ENCODE measurements around the gene TTF2. TPM values are rescaled to one million over a fixed set of nuclear protein-coding genes. Genes with fewer than 3 reads are reported as not detected.

Gene TTF2
- total and polyA plus RNA-seq, 2 donors = 5.1 to 12.2 TPM

DNA sequence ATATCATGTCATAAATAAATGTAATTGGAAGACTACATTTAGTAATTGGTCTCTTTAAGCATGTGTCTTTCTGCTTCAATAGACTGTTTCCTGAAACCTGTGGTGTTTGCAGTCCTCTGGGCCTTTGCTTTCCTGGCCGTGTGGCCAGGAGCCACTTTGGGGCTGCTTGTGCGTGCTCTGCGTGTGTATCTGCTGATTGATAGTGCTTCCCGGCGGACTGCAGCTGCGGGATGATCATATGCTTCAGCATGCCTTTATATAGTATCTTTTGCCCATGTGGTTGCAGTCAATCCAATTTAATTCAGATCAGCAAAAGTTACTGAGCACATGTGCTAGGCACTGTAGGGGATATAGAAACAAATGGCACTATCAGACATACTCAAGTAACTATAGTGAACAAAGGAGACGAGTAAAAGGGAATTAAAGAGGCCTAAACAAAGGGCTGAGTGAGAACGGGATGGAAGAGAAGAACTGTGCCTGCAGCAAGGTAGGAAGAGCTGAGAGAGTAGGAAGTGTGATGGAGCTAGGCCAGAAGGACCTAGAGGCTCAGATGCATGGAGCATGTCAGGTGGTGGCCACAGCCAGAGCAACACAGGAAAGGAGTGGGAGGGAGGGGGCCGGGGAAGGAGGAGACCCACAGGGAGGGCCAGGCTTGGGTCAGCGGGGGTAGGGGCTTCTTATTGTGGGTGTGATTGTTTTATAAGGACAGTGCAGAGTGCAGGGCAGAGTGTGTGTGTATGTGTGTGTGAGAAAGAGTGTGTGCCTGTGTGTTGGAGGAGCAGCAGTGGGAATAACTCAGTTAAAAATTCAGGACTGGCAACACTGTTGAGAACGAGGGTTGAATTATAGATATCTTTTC lies 27.2 kb upstream of the TTF2 start:
- H3K36me3 ChIP-seq (ENCODE audit: insufficient read depth) = no peaks in the 10 kb centered on the region
- 76% methylated on average over 11 of the region's 11 CpGs for WGBS
- no peaks in the 10 kb centered on the region for H3K4me1 ChIP-seq (ENCODE audit: insufficient read depth)
- H3K27ac ChIP-seq (ENCODE audit: low read depth) = no peak overlapping the region
- H3K4me3 ChIP-seq (ENCODE audit: low read depth, low read length) = no peak overlapping the region
- no peak for DNase-seq (ENCODE audit: extremely low spot score)

DNA sequence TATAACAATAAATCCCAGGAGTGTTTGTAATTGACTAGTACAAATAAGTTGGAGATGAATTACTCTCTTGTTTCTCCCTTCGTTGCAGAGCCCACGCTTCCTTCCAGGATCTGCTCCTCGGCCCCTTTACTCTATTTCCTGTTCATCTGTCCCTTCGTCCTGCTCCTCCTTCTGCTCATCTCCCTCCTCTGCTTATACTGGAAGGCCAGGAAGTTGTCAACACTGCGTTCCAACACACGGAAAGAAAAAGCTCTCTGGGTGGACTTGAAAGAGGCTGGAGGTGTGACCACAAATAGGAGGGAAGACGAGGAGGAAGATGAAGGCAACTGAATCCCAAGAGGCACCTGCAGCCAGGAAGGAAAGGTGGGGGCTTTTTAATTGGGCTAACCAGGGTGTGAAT lies 26.4 kb upstream of the TTF2 start:
- no peak for DNase-seq (ENCODE audit: extremely low spot score)
- Histone ChIP-seq H3K27ac (ENCODE audit: low read depth) (no peak overlapping the region), H3K4me1 (ENCODE audit: insufficient read depth) (no peaks in the 10 kb centered on the region), H3K36me3 (ENCODE audit: insufficient read depth) (no peaks in the 10 kb centered on the region), H3K4me3 (ENCODE audit: low read depth, low read length) (no peak overlapping the region)
- 75% methylated on average over 7 of the region's 7 CpGs for WGBS

DNA sequence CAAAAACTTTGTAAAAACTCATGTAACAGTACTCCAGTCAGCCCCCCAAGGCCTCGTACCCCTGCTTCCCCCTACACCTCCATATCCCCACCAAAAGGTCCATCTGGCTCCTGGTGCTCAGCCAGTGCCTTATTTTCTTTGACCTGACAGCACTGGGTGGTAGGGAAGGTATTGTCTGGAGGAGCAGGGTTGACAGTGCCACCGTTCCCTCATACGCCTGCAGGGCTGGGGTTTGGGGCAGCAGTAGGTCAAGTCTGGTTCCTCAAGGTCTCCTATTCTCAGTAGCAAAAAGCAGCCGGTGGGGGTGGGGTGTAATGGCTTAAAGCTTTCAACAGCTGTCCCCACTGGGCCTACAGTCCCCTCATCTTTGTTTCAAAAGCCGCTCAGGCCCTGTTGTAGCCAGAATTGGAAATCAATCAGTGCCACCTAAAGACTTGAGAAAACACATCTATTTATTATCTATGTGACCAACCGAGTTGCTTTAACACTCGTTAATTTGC lies 25.3 kb upstream of the TTF2 start:
- 89% methylated on average over 7 of the region's 7 CpGs for WGBS
- Histone ChIP-seq H3K36me3 (ENCODE audit: insufficient read depth) (no peaks in the 10 kb centered on the region), H3K27ac (ENCODE audit: low read depth) (no peak overlapping the region), H3K4me1 (ENCODE audit: insufficient read depth) (no peaks in the 10 kb centered on the region), H3K4me3 (ENCODE audit: low read depth, low read length) (no peak overlapping the region)
- DNase-seq (ENCODE audit: extremely low spot score) = no peak

DNA sequence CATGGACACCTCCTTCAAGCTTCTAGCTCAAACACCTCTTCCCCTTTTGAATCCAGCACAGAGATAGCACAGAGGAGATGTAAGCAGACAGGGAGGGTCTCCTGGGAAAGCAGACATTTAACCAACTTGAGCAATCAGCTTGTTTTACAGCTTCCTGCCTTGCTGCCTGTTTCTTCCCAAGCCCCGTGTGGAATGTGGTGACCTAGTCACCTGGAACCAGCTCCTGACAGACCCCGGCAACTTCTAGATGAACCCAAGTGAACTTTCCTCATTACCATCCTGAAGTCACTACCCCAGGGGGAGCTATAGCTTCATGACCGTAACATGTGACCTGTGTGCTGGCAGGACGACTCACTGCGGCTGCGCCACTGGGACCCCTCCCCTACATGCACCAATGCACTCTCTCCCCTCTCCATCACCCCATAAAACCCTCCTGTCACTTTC lies 24.1 kb upstream of the TTF2 start:
- H3K4me3 ChIP-seq (ENCODE audit: low read depth, low read length) = no peak overlapping the region
- no peak overlapping the region for H3K27ac ChIP-seq (ENCODE audit: low read depth)
- H3K4me1 ChIP-seq (ENCODE audit: insufficient read depth) = no peaks in the 10 kb centered on the region
- H3K36me3 ChIP-seq (ENCODE audit: insufficient read depth) = no peaks in the 10 kb centered on the region
- WGBS = 57% methylated on average over 6 of the region's 6 CpGs
- DNase-seq (ENCODE audit: extremely low spot score) = no peak

DNA sequence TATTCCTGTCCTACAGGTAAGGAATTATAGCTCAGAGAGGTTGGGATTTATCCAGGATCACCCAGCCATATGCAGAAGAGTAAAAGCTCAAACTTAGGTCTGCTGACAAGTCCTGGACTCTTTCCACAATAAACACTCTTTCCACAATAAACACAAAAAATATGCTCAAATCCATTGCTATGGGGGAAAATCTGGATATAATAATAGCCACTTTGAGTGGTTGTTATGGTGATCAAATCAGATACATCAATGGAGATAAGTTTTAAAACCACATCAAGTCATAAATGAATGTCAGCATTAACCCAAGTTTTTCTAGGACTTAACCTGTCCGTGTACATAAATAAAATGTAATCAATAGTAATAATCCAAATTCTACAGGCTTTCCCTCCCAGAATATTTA lies 22.3 kb upstream of the TTF2 start:
- no peak for DNase-seq (ENCODE audit: extremely low spot score)
- no peak overlapping the region for H3K4me3 ChIP-seq (ENCODE audit: low read depth, low read length)
- no peak overlapping the region for H3K27ac ChIP-seq (ENCODE audit: low read depth)
- no peaks in the 10 kb centered on the region for H3K36me3 ChIP-seq (ENCODE audit: insufficient read depth)
- H3K4me1 ChIP-seq (ENCODE audit: insufficient read depth) = no peaks in the 10 kb centered on the region
- 49% methylated on average over 1 of the region's 1 CpG for WGBS

DNA sequence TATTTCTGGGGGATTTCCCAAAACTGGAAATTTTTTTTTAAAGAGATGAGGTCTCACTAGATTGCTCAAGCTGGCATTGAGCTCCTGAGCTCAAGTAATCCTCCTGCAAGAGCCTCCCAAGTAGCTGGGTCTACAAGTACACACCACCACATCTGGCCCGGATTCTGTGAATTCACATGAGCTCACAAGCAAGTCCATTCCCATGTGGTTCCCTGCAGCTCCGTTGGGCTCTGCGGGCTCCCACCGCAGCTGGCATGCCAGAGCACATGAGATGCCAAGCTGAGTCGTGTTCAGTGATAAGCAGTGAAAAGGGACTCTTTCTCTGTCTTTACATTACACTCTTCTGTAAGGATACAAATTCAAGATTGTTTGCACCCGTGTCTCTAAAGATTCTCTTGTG lies 21.9 kb upstream of the TTF2 start:
- DNase-seq (ENCODE audit: extremely low spot score) = no peak
- no peak overlapping the region for H3K27ac ChIP-seq (ENCODE audit: low read depth)
- no peak overlapping the region for H3K4me3 ChIP-seq (ENCODE audit: low read depth, low read length)
- no peaks in the 10 kb centered on the region for H3K4me1 ChIP-seq (ENCODE audit: insufficient read depth)
- H3K36me3 ChIP-seq (ENCODE audit: insufficient read depth) = no peaks in the 10 kb centered on the region
- 85% methylated on average over 6 of the region's 6 CpGs for WGBS

DNA sequence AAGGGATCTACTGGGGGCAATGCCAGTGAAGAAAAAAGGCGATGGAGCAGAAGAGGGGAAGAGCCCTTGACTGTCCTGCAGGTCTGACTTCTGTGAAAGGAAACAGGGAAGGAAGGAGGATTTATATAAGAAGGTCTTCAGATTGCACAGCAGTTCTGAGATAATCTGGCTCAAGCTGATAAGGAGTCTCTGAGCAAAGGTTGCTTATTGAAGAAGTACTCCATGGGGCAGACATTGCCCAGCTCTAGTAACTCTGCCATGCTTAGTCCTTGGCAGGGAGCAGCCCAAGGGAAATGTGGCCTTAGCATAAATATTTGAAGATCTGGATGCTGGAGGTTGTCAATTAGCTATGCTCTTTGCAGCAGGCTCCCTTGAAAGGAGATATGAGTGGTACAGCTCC lies 15.9 kb upstream of the TTF2 start:
- Histone ChIP-seq H3K27ac (ENCODE audit: low read depth) (no peak overlapping the region), H3K4me3 (ENCODE audit: low read depth, low read length) (no peak overlapping the region), H3K36me3 (ENCODE audit: insufficient read depth) (no peaks in the 10 kb centered on the region), H3K4me1 (ENCODE audit: insufficient read depth) (no peaks in the 10 kb centered on the region)
- no peak for DNase-seq (ENCODE audit: extremely low spot score)
- 93% methylated on average over 1 of the region's 1 CpG for WGBS

DNA sequence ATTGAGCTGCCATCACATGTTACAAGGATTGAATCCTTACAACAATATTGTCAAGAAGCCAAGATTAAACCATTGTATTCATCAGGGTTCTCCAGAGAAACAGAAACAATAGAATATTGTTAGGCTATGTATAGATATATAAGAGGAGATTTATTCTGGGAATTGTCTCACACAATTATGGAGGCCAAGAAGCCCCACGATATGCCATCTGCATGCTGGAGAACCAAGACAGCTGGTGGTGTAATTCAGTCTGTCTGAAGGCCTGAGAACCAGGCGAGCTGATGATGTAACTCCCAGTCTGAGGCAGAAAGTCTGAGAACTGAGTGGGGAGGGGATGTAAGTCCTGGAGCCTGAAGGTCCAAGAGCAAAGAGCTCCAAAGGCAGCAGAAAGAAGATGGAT lies 14.5 kb upstream of the TTF2 start:
- Histone ChIP-seq H3K36me3 (ENCODE audit: insufficient read depth) (no peaks in the 10 kb centered on the region), H3K4me1 (ENCODE audit: insufficient read depth) (no peaks in the 10 kb centered on the region), H3K4me3 (ENCODE audit: low read depth, low read length) (no peak overlapping the region), H3K27ac (ENCODE audit: low read depth) (no peak overlapping the region)
- WGBS = 72% methylated on average over 2 of the region's 2 CpGs
- DNase-seq (ENCODE audit: extremely low spot score) = no peak

DNA sequence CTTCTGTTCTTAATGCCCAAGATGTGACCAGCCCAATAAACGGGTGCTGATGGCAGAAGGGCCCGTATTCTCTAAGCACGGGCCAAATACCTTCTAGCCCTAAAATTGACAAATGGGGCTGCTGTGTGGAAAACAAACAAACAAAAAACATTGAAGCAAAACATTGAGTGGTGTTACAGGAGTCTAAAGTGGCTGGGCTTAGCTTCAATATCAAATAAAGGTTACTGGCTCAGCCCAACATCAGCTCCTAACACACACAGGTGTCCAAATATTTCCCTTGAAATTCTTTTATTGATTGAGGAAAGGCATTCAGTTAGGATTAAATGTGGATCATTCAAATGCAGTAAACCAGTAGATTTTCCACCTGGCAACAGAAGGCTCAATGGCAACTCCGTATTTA lies 13.3 kb upstream of the TTF2 start:
- H3K27ac ChIP-seq (ENCODE audit: low read depth) = no peak overlapping the region
- DNase-seq (ENCODE audit: extremely low spot score) = no peak
- 68% methylated on average over 4 of the region's 4 CpGs for WGBS
- no peak overlapping the region for H3K4me3 ChIP-seq (ENCODE audit: low read depth, low read length)
- no peaks in the 10 kb centered on the region for H3K4me1 ChIP-seq (ENCODE audit: insufficient read depth)
- no peaks in the 10 kb centered on the region for H3K36me3 ChIP-seq (ENCODE audit: insufficient read depth)

DNA sequence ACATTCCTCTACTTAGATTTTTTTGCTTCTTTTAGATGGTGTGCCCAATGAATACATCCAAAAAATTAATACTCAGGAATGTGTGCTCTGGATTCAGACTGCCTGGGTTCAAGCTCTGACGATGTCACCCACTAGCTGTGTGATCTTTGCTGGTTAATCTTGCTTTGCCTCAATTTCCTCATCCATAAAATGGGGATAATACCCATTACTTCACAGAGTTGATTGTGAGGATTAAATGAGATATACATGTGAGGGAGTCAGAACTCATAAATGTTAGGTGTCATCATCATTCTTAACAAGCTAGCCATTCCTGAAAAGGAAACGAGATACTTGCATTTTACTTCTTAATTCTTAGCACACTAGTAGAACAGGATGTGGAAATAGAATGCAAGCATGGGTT lies 12.9 kb upstream of the TTF2 start:
- H3K4me1 ChIP-seq (ENCODE audit: insufficient read depth) = no peaks in the 10 kb centered on the region
- DNase-seq (ENCODE audit: extremely low spot score) = no peak
- WGBS = 85% methylated on average over 2 of the region's 2 CpGs
- H3K4me3 ChIP-seq (ENCODE audit: low read depth, low read length) = no peak overlapping the region
- H3K27ac ChIP-seq (ENCODE audit: low read depth) = no peak overlapping the region
- H3K36me3 ChIP-seq (ENCODE audit: insufficient read depth) = no peaks in the 10 kb centered on the region

DNA sequence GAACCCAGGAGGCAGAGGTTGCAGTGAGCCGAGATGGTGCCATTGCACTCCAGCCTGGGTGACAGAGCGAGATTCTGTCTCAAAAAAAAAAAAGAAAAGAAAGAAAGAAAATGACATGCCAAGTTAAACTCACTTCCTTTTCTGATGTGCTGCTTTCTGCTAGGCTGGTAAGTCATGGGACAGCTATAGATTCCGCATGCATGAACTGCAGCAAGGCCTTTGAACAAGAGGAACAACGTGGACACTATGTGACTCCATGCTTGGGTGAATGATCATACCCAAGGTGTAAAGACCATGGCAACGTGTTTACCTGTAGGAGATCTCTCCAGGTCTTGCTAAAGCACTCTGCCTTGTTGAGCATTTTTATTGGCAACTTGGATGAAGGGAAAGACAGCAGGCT lies 10.3 kb upstream of the TTF2 start:
- Histone ChIP-seq H3K4me1 (ENCODE audit: insufficient read depth) (no peaks in the 10 kb centered on the region), H3K4me3 (ENCODE audit: low read depth, low read length) (no peak overlapping the region), H3K36me3 (ENCODE audit: insufficient read depth) (no peaks in the 10 kb centered on the region), H3K27ac (ENCODE audit: low read depth) (no peak overlapping the region)
- DNase-seq (ENCODE audit: extremely low spot score) = no peak
- 89% methylated on average over 5 of the region's 5 CpGs for WGBS

DNA sequence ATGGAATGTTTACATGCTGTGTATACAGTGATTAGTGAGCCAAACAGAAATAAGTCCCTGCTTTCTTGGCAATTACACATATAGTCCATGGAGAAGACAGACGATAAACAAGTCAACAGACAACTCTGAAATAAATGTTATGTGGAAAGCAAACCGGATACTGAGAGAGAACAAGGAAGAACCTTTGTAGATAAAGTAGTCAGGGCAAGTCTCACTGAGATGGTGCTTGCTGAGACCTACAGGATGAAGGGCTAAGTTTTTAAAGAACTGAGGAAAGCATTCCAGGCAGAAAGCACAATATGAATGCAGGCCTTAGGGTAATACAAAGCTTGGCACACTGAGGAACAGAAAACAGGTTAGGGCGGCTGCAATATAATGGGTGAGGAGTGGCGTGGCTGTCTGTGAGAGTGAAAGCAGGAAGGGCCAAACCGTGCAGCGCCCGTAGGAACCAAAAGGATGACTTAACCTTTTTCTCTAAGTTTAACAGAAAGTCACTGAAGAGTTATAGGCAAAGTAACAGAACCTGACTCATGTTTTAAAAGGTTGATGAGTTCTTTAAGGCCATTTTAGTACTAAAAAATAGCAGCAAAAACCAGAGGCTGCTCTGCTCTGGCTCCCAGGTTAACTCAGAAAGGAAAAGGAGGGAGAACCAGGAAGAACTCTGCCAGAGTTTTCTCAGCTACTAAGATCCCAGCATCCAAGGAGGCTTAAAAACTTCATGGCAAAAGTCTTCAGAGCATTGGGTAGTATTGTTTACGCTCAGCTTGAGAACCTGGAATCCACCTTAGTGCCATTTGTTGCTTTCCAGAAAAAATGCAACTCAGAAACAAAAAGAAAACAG lies 8.7 kb upstream of the TTF2 start:
- no peaks in the 10 kb centered on the region for H3K4me1 ChIP-seq (ENCODE audit: insufficient read depth)
- no peak overlapping the region for H3K4me3 ChIP-seq (ENCODE audit: low read depth, low read length)
- 36% methylated on average over 8 of the region's 8 CpGs for WGBS
- H3K36me3 ChIP-seq (ENCODE audit: insufficient read depth) = no peaks in the 10 kb centered on the region
- peak; percentile 53 for DNase-seq (ENCODE audit: extremely low spot score)
- H3K27ac ChIP-seq (ENCODE audit: low read depth) = peak overlapping the region; percentile 74

DNA sequence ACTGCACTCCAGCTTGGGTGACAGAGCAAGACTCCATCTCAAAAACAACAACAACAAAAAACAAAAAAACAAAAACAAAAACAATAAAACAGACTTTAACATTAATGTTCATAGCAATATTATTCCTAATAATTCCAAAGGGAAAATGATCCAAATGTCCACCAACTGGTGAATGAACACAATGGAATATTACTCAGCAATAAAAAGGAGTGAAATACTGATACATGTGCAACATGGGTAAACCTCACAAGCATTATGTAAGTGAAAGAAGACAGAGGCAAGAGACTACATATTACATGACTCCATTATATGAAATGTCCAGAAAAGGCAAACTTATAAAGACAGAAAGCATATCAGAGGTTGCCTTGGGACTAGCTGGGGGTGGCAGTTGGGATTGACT lies 6.1 kb upstream of the TTF2 start:
- no peaks in the 10 kb centered on the region for H3K36me3 ChIP-seq (ENCODE audit: insufficient read depth)
- no peak overlapping the region for H3K4me3 ChIP-seq (ENCODE audit: low read depth, low read length)
- H3K4me1 ChIP-seq (ENCODE audit: insufficient read depth) = no peaks in the 10 kb centered on the region
- no peak overlapping the region for H3K27ac ChIP-seq (ENCODE audit: low read depth)
- no peak for DNase-seq (ENCODE audit: extremely low spot score)

DNA sequence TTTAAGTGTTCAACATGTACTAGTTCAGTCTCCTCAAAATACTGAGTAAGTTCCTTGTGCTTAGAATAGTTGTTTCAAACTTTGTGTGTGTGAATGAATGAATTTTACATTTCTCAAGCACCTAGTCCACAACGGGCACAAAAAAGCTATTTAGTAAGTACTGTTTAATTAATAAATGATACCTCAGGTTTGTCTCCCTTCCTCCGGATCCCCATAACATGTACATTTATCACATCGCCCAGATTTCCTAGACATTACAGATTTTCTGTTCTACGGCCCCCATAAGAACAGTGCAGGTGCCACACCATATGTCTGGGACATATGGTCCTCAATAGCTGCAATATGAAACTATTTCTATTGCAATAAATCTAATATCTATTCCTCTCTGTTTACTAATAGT lies 1.3 kb upstream of the TTF2 start:
- no peaks in the 10 kb centered on the region for H3K36me3 ChIP-seq (ENCODE audit: insufficient read depth)
- no peak overlapping the region for H3K4me3 ChIP-seq (ENCODE audit: low read depth, low read length)
- no peak for DNase-seq (ENCODE audit: extremely low spot score)
- peaks cover 1% of the 10 kb centered on the region for H3K4me1 ChIP-seq (ENCODE audit: insufficient read depth)
- WGBS = 46% methylated on average over 4 of the region's 4 CpGs
- no peak overlapping the region for H3K27ac ChIP-seq (ENCODE audit: low read depth)
